Endodermal cell (in vitro differentiated cells): ENCODE results near the gene CELF2. TPM values are rescaled to one million over a fixed set of nuclear protein-coding genes. Genes with fewer than 3 reads are reported as not detected.

ENCODE experiments used
- DNase-seq: peaks from one replicate; pipeline ENCODE4 v3.0.0-alpha.2; 2017
- H3K27ac ChIP-seq: 2 replicates; pipeline ENCODE4 v1.5.1; 2013; ENCODE audit warnings: mild to moderate bottlenecking, low read depth, low read length, moderate library complexity
- H3K27me3 ChIP-seq: 2 replicates; pipeline ENCODE4 v1.6.1; 2013; ENCODE audit warnings: mild to moderate bottlenecking, low read length, moderate library complexity; ENCODE audit not compliant: insufficient read depth, control insufficient read depth, poor library complexity, severe bottlenecking
- H3K36me3 ChIP-seq: 2 replicates; pipeline ENCODE4 v1.7.0; 2013; ENCODE audit warnings: mild to moderate bottlenecking, low read length, moderate library complexity; ENCODE audit not compliant: control insufficient read depth, insufficient read depth
- H3K4me1 ChIP-seq: one replicate; pipeline ENCODE4 v1.7.0; 2013; ENCODE audit warnings: low read length; ENCODE audit not compliant: control insufficient read depth, insufficient read depth
- H3K4me3 ChIP-seq: 2 replicates; pipeline ENCODE4 v1.5.1; 2013; ENCODE audit warnings: mild to moderate bottlenecking, low read length, moderate library complexity
- H3K9ac ChIP-seq: 2 replicates; pipeline ENCODE4 v1.6.1; 2013; ENCODE audit warnings: mild to moderate bottlenecking, low read length, moderate library complexity; ENCODE audit not compliant: poor library complexity, severe bottlenecking; ENCODE audit errors: extremely low read depth
- H3K9me3 ChIP-seq: 2 replicates; pipeline ENCODE4 v1.6.1; 2013; ENCODE audit warnings: mild to moderate bottlenecking, low read length, moderate library complexity; ENCODE audit not compliant: control insufficient read depth
- H3K27ac Mint-ChIP-seq: 2 replicates; pipeline ENCODE4 v1.8.0; 2020; ENCODE audit warnings: mixed read lengths
- H3K27me3 Mint-ChIP-seq: 2 replicates; pipeline ENCODE4 v1.8.0; 2021; ENCODE audit warnings: mild to moderate bottlenecking, mixed read lengths; ENCODE audit not compliant: insufficient read depth
- H3K36me3 Mint-ChIP-seq: 2 replicates; pipeline ENCODE4 v1.8.0; 2020; ENCODE audit warnings: low read depth, mixed read lengths
- H3K4me1 Mint-ChIP-seq: 2 replicates; pipeline ENCODE4 v1.8.0; 2020; ENCODE audit warnings: mixed read lengths
- H3K4me3 Mint-ChIP-seq: 2 replicates; pipeline ENCODE4 v1.8.0; 2020; ENCODE audit warnings: mild to moderate bottlenecking, moderate library complexity, mixed read lengths
- H3K9me3 Mint-ChIP-seq: 2 replicates; pipeline ENCODE4 v1.8.0; 2020; ENCODE audit warnings: mild to moderate bottlenecking, mixed read lengths
- CTCF ChIP-seq: fragments of 200-600 bp; sonication (generic); conservative IDR thresholded peaks from 2 replicates; pipeline ENCODE4 v1.5.0; 2021; ENCODE audit warnings: antibody characterized with exemption, mild to moderate bottlenecking
- WGBS, 2 experiments: methylation state at CpG; one replicate each; pipeline versions ENCODE4 v1.1.5 to v1.1.7; 2013; ENCODE audit warnings: missing lambda C conversion rate in 2 of 2, mixed read lengths in 1 of 2; ENCODE audit not compliant: insufficient coverage in 1 of 2, insufficient read length in 1 of 2; 5-methylcytosine and 5-hydroxymethylcytosine counted together
- total RNA-seq, 2 donors: library from RNA; stranded (reverse); fragmentation: NEBNext Ultra II Directional in 1 of 2; extraction: Animal tissue kit (Norgen Biotek cat#: 25700) in 1 of 2; gene quantifications; 2 replicates in 1 of 2; 3 replicates in 1 of 2; pipeline ENCODE4 v1.2.1, GENCODE V29; 2021

CELF2 gene
- total RNA-seq, 2 donors from 2014 or later, result 79.9 to 96.1 TPM

- Mint-ChIP-seq H3K4me1 (peaks cover 70% of the 10 kb centered on the region), H3K4me3 (no peak overlapping the region), H3K27me3 (no peaks in the 10 kb centered on the region), H3K27ac (no peak overlapping the region), H3K9me3 (no peaks in the 10 kb centered on the region), H3K36me3 (peaks cover 4% of the 10 kb centered on the region)
- Histone ChIP-seq H3K9ac (no peak overlapping the region), H3K4me3 (no peak overlapping the region), H3K36me3 (peaks cover 7% of the 10 kb centered on the region), H3K27ac (no peak overlapping the region), H3K4me1 (peaks cover 11% of the 10 kb centered on the region), H3K27me3 (no peaks in the 10 kb centered on the region), H3K9me3 (no peaks in the 10 kb centered on the region)
- 90% methylated on average over 2 of the region's 2 CpGs; no CpG with 5 or more reads in 1 of the 2 experiments for WGBS, 2 experiments
- no peak for TF ChIP-seq CTCF
- no peak for DNase-seq
Measured at GRCh38 chr10:11153766-11154165, 136.1 kb downstream of the CELF2 start.

GRCh38 chr10:11154333-11154732 is 136.7 kb downstream of the CELF2 start:
- Histone ChIP-seq H3K27me3 (no peaks in the 10 kb centered on the region), H3K36me3 (peaks cover 13% of the 10 kb centered on the region), H3K4me3 (no peak overlapping the region), H3K9ac (no peak overlapping the region), H3K9me3 (no peaks in the 10 kb centered on the region), H3K27ac (no peak overlapping the region), H3K4me1 (peaks cover 10% of the 10 kb centered on the region)
- Mint-ChIP-seq H3K27me3 (no peaks in the 10 kb centered on the region), H3K36me3 (peaks cover 4% of the 10 kb centered on the region), H3K4me1 (peaks cover 64% of the 10 kb centered on the region), H3K4me3 (no peak overlapping the region), H3K9me3 (no peaks in the 10 kb centered on the region), H3K27ac (no peak overlapping the region)
- no peak for TF ChIP-seq CTCF
- DNase-seq, result no peak
- 63 to 88% methylated on average over 4 of the region's 4 CpGs for WGBS, 2 experiments

- Histone ChIP-seq H3K27me3 (no peaks in the 10 kb centered on the region), H3K4me1 (peaks cover 9% of the 10 kb centered on the region), H3K9me3 (peaks cover under 1% of the 10 kb centered on the region), H3K36me3 (peaks cover 15% of the 10 kb centered on the region), H3K27ac (no peak overlapping the region), H3K4me3 (no peak overlapping the region), H3K9ac (no peak overlapping the region)
- Mint-ChIP-seq H3K4me1 (peaks cover 58% of the 10 kb centered on the region), H3K36me3 (peaks cover 8% of the 10 kb centered on the region), H3K9me3 (no peaks in the 10 kb centered on the region), H3K27ac (no peak overlapping the region), H3K27me3 (no peaks in the 10 kb centered on the region), H3K4me3 (no peak overlapping the region)
- no peak for DNase-seq
- TF ChIP-seq CTCF, result no peak
- WGBS, 2 experiments, result 66 to 76% methylated on average over 6 to 11 of the region's 11 CpGs
Measured at GRCh38 chr10:11154849-11155498, 137.3 kb downstream of the CELF2 start.
